UCSD-AML1 (cell line): ENCODE results near the gene C3orf18.

ENCODE experiments used
- DNase-seq: peaks from one replicate; lab custom pipeline; 2025; ENCODE audit not compliant: unreplicated experiment; lab: John Stamatoyannopoulos, UW

Gene C3orf18

GRCh38 chr3:50551681-50552435 is 15.7 kb downstream of the C3orf18 start:
- DNase-seq = no peak

DNA sequence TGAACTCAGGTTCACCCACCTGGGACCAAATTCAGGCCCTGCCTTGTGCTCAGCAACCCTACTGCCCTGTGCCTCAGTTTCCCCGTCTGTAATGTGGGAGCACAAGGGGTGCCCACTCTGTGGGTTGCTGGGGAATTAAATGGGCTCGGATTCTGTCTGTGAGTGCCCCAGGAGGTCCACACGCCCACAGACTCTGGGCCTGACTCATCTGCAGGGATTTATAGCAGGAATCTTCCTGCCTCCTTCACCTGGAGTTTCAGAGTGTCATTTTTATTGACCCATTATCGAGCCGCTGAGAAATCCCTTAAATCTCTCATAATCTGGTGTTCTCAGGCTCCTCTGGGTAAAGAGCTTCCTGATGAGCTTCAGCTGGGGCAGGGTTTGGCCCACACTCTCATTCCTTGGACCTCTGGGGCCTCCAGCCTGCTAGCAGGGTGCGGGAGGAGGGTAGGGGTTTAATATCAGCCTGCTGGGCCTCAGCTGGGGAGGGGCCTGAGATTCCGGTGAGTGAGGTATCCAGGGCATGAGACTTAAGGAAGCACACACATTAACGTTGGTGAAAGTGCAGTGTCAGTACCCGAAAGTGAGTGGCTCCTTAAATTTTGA is 16.4 kb downstream of the C3orf18 start:
- DNase-seq = no peak

GRCh38 chr3:50550079-50550736 is 17.3 kb downstream of the C3orf18 start:
- peak; percentile 56 for DNase-seq

- no peak for DNase-seq
Measured at GRCh38 chr3:50549226-50549625, 18.3 kb downstream of the C3orf18 start.

DNA sequence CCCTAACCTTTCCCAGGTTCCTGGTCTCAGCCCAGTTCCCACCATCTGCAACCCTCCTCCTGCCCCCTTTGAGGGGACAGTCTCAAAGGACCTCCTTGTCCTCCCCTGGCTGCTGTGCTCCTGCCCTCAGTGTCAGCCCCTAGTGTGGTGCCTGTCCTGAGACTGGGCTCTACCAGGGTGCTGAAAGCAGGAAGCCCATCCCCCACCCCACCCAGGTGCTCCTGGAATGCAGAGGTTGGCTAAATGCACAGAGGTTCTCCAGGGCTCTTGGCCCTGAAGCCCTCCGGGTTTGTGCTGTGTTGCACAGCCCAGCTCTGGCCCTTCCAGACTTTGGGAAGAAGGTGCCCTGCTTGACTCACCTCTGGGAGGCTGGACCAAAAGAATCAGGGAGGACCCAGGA is 21.8 kb downstream of the C3orf18 start:
- no peak for DNase-seq

- DNase-seq = peak; percentile 58
Measured at GRCh38 chr3:50542177-50543034, 25.1 kb downstream of the C3orf18 start.

GRCh38 chr3:50539356-50540286 is 27.9 kb downstream of the C3orf18 start:
- no peak for DNase-seq

DNA sequence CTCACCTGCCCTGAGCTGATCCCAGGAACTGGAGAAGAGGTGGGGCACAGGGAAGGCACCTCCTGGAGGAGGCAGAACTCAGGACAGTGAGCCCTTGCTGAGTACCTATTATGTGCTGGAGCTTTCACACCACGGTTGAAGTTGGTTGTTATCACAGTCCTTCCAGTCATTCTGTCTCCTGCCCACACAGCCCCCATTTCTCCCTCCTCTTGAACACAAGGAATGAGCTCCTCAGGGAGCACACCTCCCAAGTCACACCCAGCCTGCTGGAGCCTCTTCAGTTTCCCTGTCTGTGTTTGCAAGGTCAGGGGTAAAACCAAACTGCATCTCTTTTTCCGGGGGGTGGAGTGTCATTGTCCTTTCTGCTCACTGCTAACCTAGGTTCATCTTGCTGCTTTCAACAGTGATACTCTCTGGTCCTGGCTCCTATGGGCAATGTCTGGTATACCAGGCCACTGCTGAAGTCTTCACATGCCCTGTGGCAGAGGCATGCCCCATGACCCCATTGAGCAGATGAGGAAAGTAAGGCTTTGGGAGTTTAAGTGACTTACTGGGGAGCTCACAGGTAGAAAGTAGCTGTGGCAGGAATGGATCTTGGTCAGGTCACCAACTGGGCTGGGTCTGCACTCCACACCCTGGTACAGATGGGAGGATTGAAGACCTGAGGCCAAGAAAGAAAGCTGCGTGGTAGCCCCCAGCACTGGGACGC is 30.0 kb downstream of the C3orf18 start:
- DNase-seq = no peak

GRCh38 chr3:50536471-50537180 is 30.9 kb downstream of the C3orf18 start:
- DNase-seq = no peak

GRCh38 chr3:50534681-50535330 is 32.7 kb downstream of the C3orf18 start:
- no peak for DNase-seq

DNA sequence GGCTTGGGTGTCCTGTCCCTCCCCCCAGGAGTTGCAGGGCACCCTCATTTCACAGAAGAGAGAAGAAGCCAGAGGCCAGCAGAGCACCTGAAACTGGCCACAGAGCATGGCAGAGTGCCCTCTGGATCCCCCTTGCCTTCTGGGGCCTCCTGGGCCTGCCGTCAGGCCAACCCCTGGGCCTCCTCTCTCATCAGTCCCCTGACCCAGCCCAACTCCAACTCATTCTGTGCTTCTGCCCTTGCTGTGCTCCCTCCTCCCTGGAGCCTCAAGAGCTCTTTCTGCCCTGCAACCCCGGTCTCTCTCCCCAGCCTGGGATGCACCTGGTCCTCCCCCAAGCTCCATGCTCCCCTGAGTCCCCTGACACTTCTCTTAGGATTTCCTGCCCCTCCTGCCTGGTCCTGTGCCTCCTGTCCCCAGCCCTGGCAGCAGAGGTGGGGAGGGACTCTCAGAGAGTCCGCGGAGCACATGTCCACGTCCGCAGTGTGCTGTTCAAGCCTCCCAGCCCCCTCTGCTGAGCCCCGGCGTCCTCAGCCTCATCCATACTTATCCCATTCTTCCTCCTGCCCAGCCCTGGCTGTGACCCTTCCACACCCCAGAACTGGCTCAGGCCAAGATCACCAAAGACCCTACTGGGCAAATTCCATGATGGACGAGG is 33.6 kb downstream of the C3orf18 start:
- no peak for DNase-seq

DNA sequence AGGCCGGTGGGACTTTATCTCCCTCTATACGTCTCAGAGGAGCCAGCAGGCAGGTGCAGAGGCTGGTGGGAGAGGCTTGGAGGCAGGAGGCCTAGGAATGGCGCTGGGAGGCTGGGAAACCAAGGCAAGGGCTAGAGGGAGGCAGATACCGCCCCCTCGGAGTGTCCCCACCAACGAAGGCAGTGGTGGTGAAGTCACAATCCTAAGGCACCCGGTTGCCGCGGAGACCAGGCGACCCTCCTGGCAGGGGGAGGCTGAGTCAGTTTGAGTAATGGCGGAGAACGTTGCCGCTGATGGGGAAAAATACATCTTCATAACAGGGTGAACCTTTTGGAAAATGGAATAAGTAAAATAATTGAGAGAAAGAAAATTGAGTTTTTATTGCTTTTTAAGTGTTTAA is 34.2 kb downstream of the C3orf18 start:
- no peak for DNase-seq

GRCh38 chr3:50532062-50532705 is 35.4 kb downstream of the C3orf18 start:
- DNase-seq = no peak

DNA sequence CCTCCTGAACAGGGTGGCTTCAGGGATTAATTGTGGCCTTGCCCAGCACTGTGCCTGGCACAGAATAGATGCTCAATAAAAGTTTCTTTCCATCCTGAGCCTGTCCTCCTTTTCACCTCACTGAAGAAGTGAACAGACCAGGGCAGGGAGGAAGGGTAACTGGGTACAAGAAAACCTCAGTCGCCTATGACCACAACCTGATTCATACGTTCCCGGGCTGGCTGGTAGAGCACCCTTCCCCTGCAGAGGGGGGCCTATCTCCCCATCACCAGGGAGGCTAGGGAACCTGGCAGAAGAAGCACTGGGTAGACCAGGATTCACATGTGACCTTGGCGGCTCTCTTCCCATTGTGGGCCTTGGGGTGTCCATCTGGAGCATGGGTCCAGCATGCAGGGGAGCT is 36.3 kb downstream of the C3orf18 start:
- DNase-seq = no peak

DNA sequence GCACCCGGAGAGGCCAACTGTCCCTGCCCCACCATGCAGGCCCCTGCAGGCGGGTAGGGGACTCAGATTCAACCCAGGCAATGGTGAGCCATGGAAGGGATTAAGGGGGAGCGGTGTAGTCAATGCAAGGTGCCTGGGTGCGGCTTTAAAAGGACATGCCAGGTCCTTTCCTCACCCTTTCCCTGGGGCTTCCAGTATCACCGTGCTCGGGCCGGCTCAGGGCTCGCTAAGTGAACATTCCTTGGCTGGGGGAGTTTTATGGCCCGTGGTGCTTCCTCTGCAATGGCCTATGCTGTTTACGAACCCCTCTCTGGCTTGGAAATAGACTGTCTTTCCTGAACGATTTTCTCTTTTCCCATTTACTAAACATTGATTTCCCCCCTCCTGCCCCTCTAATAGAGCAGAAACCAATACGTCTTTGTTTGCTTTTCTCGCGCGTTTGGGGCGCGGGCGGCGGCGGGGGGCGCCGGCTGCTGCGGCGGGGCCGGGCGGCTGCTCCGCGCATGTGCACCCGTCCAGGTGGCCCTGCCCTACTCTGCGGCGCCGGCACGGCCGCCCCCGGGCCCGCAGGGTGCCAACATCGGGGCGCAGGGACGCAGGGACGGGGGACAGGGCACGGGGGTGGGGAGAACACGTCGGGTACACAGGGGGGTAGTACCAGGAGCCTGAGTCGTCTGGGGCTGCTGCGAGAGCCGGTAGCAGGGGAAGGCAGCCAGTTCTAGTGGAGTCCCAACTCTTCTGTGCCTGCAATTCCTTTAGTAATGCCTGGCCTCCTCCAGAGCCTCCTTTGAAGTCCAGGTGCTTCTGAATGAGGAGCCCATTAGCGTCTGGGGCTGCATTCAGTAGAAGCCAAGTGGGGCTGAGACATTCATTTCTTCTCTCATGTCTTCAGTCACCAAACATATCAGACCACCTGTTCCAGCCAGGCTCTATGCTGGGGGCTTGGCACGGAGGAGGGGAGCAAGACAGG is 37.3 kb downstream of the C3orf18 start:
- DNase-seq = no peak

GRCh38 chr3:50525987-50526386 is 41.6 kb downstream of the C3orf18 start:
- DNase-seq = peak; percentile 70
